HTR-8/SVneo (cell line): ENCODE results near the gene HTR2C.
"Not testable (repeated sequence)": the region's sequence is repeated elsewhere in the genome, so short reads cannot be mapped to it uniquely, and the experiment has no call there.

Experiments
- DNase-seq: peaks from one replicate; pipeline ENCODE4 v3.0.0; 2011; ENCODE audit warnings: low spot score, mixed read lengths; ENCODE audit not compliant: insufficient read length
- FAIRE-seq: peaks from 2 replicates; lab custom pipeline; 2011; peaks lifted over from hg19 to GRCh38; lab: Jason Lieb, UNC

HTR2C gene

GRCh38 chrX:114937090-114937489, 353.2 kb downstream of the HTR2C start:
- DNase-seq, FAIRE-seq: not testable (repeated sequence)

DNA sequence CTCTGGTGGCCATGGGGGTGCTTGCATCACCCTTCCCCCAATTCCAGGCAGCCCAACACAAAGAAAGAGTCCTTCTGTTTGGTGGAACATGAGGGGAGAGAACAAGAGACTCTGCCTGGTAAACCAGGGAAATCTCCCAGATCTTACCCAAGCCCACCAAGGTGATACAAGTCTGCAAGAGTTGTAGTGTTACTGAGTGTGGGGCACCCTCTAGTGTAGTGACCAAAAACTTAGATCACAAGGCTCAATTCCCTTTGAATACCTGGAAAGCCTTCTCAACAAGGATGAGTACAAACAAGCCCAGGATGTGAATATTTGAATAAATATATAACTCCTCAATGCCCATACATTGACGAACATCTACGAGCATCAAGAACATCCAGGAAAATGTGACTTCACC, 368.8 kb downstream of the HTR2C start:
- DNase-seq, result no peak
- FAIRE-seq, result no peak
